Measurements from ENCODE around the gene CSDE1. TPM values are rescaled to one million over a fixed set of nuclear protein-coding genes. Genes with fewer than 3 reads are reported as not detected.

Gene CSDE1
- polyA plus RNA-seq, 1 donor = 506 TPM

DNA sequence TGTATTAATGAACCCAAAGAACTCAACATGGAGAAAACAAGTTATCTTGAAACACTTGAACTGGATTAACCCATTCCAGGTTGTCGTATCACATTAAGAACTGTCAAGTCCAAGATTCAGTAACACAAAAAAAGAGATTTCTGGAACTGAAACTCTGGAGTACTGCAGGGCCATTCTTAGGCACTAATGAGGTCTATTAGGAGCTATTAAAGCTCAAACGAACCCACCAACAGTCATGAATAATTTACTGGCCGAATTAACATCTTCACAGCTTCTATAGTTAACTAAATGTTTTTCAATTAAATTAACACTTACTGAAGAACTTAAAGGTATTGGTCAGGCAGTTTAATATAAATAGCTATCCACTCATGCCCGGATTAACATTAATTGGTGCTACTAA is 4.6 kb downstream of the CSDE1 start:
- no peak for DNase-seq

- DNase-seq = no peak
These were observed 7.0 kb downstream of the CSDE1 start for GRCh38 chr1:114750780-114751179.

GRCh38 chr1:114749835-114750234 is 7.9 kb downstream of the CSDE1 start:
- DNase-seq = no peak

- DNase-seq = no peak
These were observed 11.2 kb downstream of the CSDE1 start for GRCh38 chr1:114746450-114747121.

- no peak for DNase-seq
These were observed 12.5 kb downstream of the CSDE1 start for GRCh38 chr1:114745291-114745690.

GRCh38 chr1:114741963-114742746 is 15.6 kb downstream of the CSDE1 start:
- no peak for DNase-seq

- DNase-seq = no peak
These were observed 17.5 kb downstream of the CSDE1 start for GRCh38 chr1:114740331-114740730.

GRCh38 chr1:114737314-114737849 is 20.4 kb downstream of the CSDE1 start:
- DNase-seq = no peak

GRCh38 chr1:114735479-114735878 is 22.3 kb downstream of the CSDE1 start:
- no peak for DNase-seq

GRCh38 chr1:114729782-114730181 is 28.0 kb downstream of the CSDE1 start:
- DNase-seq = no peak

- DNase-seq = no peak
These were observed 29.2 kb downstream of the CSDE1 start for GRCh38 chr1:114728553-114728952.

DNA sequence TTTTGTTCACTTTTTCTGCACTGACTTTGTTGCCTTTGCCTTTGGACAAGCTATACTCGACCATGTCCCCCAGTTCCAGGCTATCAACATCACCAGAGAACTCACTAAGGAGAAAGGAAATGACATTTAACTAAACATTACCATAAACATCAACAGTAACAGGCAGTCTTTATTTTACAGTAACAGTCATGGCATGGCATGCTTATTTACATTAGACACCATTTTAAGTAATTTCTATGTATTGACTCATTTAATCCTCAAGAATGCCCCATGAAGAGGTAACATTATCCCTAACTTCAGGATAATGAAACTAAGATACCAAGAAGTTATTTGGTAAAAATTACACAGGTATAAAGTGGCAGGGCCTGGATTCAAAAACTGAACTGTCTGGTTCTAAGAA is 32.6 kb downstream of the CSDE1 start:
- DNase-seq = no peak

GRCh38 chr1:114723915-114724314 is 33.9 kb downstream of the CSDE1 start:
- no peak for DNase-seq

DNA sequence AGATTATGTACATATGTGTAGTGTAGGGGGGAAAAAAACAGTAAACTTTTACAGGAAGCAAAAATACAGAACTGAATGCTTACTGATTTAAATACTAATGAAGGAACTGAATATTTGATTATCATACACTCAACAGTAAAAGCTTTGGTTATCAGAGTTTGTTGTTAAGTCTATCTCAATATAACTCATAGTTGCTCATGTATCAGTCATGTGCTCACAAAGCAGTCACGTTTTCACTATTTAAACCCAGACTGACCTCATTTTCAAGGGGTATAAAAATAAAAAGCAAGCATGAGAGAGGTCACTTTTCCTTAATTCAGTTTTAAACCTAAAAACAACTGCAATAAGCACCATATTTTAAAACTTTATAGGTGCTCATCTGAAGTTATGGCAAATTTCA is 34.3 kb downstream of the CSDE1 start:
- no peak for DNase-seq

DNA sequence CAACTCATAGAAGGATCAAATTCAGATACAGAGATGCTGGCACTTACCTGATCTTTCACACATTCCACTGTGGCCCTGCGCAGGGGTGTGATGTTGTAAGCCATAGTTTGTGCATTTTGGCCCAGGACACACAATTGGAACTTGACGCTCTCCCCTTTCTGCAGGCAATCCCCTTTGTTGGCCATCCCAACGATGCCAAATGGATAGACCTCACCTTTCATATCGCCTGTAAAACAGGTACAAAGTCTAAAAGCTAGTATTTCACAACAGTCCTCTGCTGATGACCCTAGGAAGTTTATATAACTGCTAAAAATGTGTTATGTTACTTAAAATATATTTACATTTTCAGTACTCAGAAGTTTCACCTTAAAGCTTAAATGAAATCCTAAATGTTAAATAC is 37.3 kb downstream of the CSDE1 start:
- no peak for DNase-seq

DNA sequence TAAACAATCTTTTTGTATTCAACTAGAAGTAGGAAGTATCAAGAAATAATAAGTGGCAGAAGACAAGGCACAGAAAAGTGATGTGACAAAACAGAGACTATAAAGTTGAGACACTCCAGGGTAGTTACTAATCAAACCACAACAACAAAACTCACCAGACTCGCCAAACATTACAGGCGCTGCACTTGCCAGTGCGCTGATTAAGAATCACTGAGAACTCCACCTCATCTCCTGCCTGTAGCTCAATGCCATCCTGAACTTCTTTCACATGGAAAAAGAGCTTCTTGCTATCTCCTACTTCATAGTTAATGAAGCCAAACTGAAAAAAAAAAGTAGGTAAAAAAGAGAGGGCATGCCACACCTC is 38.4 kb downstream of the CSDE1 start:
- DNase-seq = no peak

DNA sequence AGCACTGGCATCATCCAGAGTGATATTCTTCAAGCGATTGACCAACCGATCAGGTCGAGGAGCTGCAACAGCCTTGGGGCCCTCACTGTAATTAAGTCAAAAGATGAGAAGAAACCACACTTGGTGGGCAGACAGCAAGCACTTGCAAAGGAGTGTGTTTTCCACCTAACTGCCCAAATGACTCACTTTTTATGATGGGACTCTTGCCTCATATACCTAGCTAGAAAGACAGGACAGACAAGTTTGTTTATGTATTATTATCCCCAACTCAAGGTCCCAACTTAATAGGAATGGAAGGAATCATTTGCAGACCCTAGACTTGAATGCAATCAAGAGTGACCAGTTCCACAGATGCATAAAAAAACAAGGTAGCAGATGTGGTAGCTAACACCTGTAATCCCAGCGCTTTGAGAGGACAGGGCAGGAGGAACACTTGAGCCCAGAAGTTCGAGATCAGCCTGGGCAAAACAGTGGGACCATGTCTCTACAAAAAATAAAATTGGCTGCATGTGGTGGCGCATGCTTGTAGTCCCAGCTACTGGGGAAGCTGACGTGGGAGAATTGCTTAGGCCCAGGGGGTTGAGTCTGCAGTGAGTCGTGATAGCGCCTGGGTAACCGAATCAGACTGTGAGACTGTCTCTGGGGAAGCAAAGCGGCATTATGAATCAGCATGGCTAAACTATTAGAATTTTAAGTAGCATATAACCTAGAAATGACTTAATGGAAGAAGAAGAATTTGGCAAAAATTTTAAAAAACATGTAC is 38.9 kb downstream of the CSDE1 start:
- no peak for DNase-seq

- peak; percentile 92 for DNase-seq
These were observed 41.2 kb downstream of the CSDE1 start, which contains the start of gene NRAS for GRCh38 chr1:114716304-114717170. NRAS (minus strand) TSS chr1:114716771; CDS start chr1:114716160, 611 bp downstream.

DNA sequence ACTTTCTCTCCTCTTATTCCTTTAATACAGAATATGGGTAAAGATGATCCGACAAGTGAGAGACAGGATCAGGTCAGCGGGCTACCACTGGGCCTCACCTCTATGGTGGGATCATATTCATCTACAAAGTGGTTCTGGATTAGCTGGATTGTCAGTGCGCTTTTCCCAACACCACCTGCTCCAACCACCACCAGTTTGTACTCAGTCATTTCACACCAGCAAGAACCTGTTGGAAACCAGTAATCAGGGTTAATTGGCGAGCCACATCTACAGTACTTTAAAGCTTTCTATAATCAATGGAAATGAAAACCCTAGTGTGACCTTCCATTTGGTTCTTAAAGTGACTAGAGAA is 41.9 kb downstream of the CSDE1 start:
- no peak for DNase-seq

DNA sequence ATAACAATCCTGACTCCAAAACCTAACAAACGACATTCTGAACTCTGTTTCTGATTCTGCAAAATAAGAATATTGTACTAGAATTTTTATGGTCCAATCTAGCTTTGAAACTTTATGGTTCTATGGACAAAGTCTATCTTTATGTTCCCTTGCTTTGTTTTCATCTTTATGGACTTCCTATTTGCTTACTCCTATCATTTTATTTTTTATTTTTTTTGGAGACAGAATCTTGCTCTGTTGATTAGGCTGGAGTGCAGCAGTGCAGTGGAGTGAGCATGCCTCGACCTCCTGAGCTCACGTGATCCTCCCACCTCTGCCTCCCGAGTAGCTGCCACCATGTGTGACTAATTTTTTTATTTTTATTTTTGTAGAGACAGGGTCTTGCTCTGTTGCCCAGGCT is 44.8 kb downstream of the CSDE1 start:
- no peak for DNase-seq

GRCh38 chr1:114710360-114710759 is 47.4 kb downstream of the CSDE1 start:
- no peak for DNase-seq

GRCh38 chr1:114707604-114708003 is 50.2 kb downstream of the CSDE1 start:
- no peak for DNase-seq
